SU-DHL-6 (cell line): ENCODE results near the gene F2RL3.

ENCODE experiments used
- H2AFZ ChIP-seq: fragments of 200-600 bp; sonication (generic); 2 replicates; pipeline ENCODE4 v1.6.1; 2014; ENCODE audit warnings: low read depth, mild to moderate bottlenecking, moderate library complexity, mixed read lengths, antibody characterized with exemption, low read length; ENCODE audit not compliant: severe bottlenecking
- H3F3A ChIP-seq: fragments of 200-600 bp; shearing (Covaris generic); 2 replicates; pipeline ENCODE4 v1.6.0; 2016; ENCODE audit warnings: antibody characterized with exemption, mild to moderate bottlenecking; ENCODE audit not compliant: insufficient read depth
- H3K27ac ChIP-seq: fragments of 200-600 bp; sonication (generic); 2 replicates; pipeline ENCODE4 v1.5.1; 2016; ENCODE audit warnings: low read depth, mild to moderate bottlenecking, low read length, moderate library complexity, mixed read lengths
- H3K27me3 ChIP-seq: fragments of 200-600 bp; sonication (generic), shearing (Covaris generic); 2 replicates; pipeline ENCODE4 v1.6.0; 2014; ENCODE audit warnings: mild to moderate bottlenecking, low read length
- H3K36me3 ChIP-seq: fragments of 200-600 bp; sonication (generic); 2 replicates; pipeline ENCODE4 v1.6.1; 2014; ENCODE audit warnings: mild to moderate bottlenecking, low read length, mixed read lengths
- H3K4me2 ChIP-seq: fragments of 300-600, 200-600 bp; shearing (Covaris generic), sonication (generic); 2 replicates; pipeline ENCODE4 v1.6.0; 2014; ENCODE audit warnings: low read length, low read depth, mild to moderate bottlenecking; ENCODE audit not compliant: poor library complexity, severe bottlenecking
- H3K4me3 ChIP-seq: fragments of 200-600 bp; sonication (generic); 2 replicates; pipeline ENCODE4 v1.5.1; 2014; ENCODE audit warnings: antibody characterized with exemption, low read length, mild to moderate bottlenecking, mixed read lengths; ENCODE audit not compliant: insufficient read depth, poor library complexity, severe bottlenecking
- H3K79me2 ChIP-seq: fragments of 200-600 bp; sonication (generic); 2 replicates; pipeline ENCODE4 v1.6.1; 2014; ENCODE audit warnings: mild to moderate bottlenecking, low read length, moderate library complexity; ENCODE audit not compliant: insufficient read depth
- H3K9ac ChIP-seq: fragments of 200-600 bp; sonication (generic); 2 replicates; pipeline ENCODE4 v1.7.0; 2014; ENCODE audit warnings: mild to moderate bottlenecking, low read length
- H3K9me2 ChIP-seq: fragments of 200-600 bp; sonication (generic); replicated peaks from 2 replicates; pipeline ENCODE4 v1.6.1; 2014; ENCODE audit warnings: low read length; ENCODE audit not compliant: insufficient read depth
- H3K9me3 ChIP-seq: fragments of 200-600 bp; sonication (generic); 2 replicates; pipeline ENCODE4 v1.6.1; 2014; ENCODE audit warnings: low read length, mixed read lengths; ENCODE audit not compliant: insufficient read depth
- H4K20me1 ChIP-seq: fragments of 200-600 bp; sonication (generic); 2 replicates; pipeline ENCODE4 v1.6.1; 2014; ENCODE audit warnings: low read depth, mild to moderate bottlenecking, antibody characterized with exemption, low read length, moderate library complexity, mixed read lengths
- CTCF ChIP-seq: fragments of 200-600 bp; sonication (generic); IDR thresholded peaks from one replicate; pipeline ENCODE4 v1.5.1; 2017; ENCODE audit warnings: antibody characterized with exemption, mild to moderate bottlenecking, low read length, moderate library complexity; ENCODE audit not compliant: insufficient read depth, poor library complexity, severe bottlenecking
- EZH2phosphoT487 ChIP-seq: fragments of 200-600 bp; sonication (generic), shearing (Covaris generic); conservative IDR thresholded peaks from 2 replicates; pipeline ENCODE4 v1.6.1; 2018; ENCODE audit warnings: mild to moderate bottlenecking, antibody characterized with exemption, low read length, moderate library complexity, mixed read lengths

Gene F2RL3

GRCh38 chr19:16898361-16899015, 9.7 kb downstream of the F2RL3 start:
- no peaks in the 10 kb centered on the region for H3F3A ChIP-seq
- H3K36me3 ChIP-seq, result no peaks in the 10 kb centered on the region
- H3K9me2 ChIP-seq, result no peaks in the 10 kb centered on the region
- no peaks in the 10 kb centered on the region for H3K9me3 ChIP-seq
- no peak overlapping the region for H3K27ac ChIP-seq
- no peak overlapping the region for H3K9ac ChIP-seq
- H4K20me1 ChIP-seq, result no peaks in the 10 kb centered on the region
- no peak overlapping the region for H3K4me3 ChIP-seq
- no peaks in the 10 kb centered on the region for H3K79me2 ChIP-seq
- no peak for TF ChIP-seq CTCF
- no peak for TF ChIP-seq EZH2phosphoT487
- H2AFZ ChIP-seq, result no peak overlapping the region
- H3K27me3 ChIP-seq, result no peaks in the 10 kb centered on the region
- H3K4me2 ChIP-seq, result no peak overlapping the region

- no peaks in the 10 kb centered on the region for H3K36me3 ChIP-seq
- no peak overlapping the region for H2AFZ ChIP-seq
- no peaks in the 10 kb centered on the region for H3K9me3 ChIP-seq
- no peak overlapping the region for H3K4me3 ChIP-seq
- no peaks in the 10 kb centered on the region for H3K27me3 ChIP-seq
- TF ChIP-seq CTCF, result peak; percentile 44
- TF ChIP-seq EZH2phosphoT487, result no peak
- H3K79me2 ChIP-seq, result no peaks in the 10 kb centered on the region
- no peak overlapping the region for H3K9ac ChIP-seq
- no peaks in the 10 kb centered on the region for H3F3A ChIP-seq
- no peak overlapping the region for H3K27ac ChIP-seq
- no peak overlapping the region for H3K4me2 ChIP-seq
- H4K20me1 ChIP-seq, result no peaks in the 10 kb centered on the region
- no peaks in the 10 kb centered on the region for H3K9me2 ChIP-seq
Observed at GRCh38 chr19:16899566-16900075, 10.8 kb downstream of the F2RL3 start.

GRCh38 chr19:16901491-16902175, 12.8 kb downstream of the F2RL3 start:
- Histone ChIP-seq H2AFZ (no peak overlapping the region), H3K4me3 (no peak overlapping the region), H3K27ac (no peak overlapping the region), H3K4me2 (no peak overlapping the region), H3K9me2 (no peaks in the 10 kb centered on the region), H3K27me3 (no peaks in the 10 kb centered on the region), H3K9me3 (no peaks in the 10 kb centered on the region), H3K79me2 (no peaks in the 10 kb centered on the region), H3F3A (no peaks in the 10 kb centered on the region), H3K36me3 (no peaks in the 10 kb centered on the region), H4K20me1 (no peaks in the 10 kb centered on the region), H3K9ac (no peak overlapping the region)
- TF ChIP-seq EZH2phosphoT487 (no peak), CTCF (no peak)
